Measurements from ENCODE around the gene TMUB2.

- TF ChIP-seq, protein P1, sequence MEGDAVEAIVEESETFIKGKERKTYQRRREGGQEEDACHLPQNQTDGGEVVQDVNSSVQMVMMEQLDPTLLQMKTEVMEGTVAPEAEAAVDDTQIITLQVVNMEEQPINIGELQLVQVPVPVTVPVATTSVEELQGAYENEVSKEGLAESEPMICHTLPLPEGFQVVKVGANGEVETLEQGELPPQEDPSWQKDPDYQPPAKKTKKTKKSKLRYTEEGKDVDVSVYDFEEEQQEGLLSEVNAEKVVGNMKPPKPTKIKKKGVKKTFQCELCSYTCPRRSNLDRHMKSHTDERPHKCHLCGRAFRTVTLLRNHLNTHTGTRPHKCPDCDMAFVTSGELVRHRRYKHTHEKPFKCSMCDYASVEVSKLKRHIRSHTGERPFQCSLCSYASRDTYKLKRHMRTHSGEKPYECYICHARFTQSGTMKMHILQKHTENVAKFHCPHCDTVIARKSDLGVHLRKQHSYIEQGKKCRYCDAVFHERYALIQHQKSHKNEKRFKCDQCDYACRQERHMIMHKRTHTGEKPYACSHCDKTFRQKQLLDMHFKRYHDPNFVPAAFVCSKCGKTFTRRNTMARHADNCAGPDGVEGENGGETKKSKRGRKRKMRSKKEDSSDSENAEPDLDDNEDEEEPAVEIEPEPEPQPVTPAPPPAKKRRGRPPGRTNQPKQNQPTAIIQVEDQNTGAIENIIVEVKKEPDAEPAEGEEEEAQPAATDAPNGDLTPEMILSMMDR (conservative IDR thresholded peaks at IDR 0.05; ENCODE audit: low read length): no peak
- no peak for TF ChIP-seq EZH2phosphoT487 (IDR thresholded peaks at IDR 0.05; ENCODE audit: borderline replicate concordance, low read depth, low read length)
Observed at GRCh38 chr17:44186307-44187130, at the start of gene TMUB2.
